HCT116 (cell line): ENCODE measurements around the gene CCDC92. TPM values are rescaled to one million over a fixed set of nuclear protein-coding genes. Genes with fewer than 3 reads are reported as not detected.

Experiments used
- ATAC-seq: fragments of 200-7000 bp; cut with Tn5 transposase; 2 replicates; pipeline ENCODE4 v1.9.1; 2020; ENCODE audit warnings: mild to moderate bottlenecking, moderate library complexity
- BruUV-seq: library from RNA; stranded (reverse); fragments of 400-500 nt; replicated peaks from 2 replicates; lab custom pipeline; 2021; lab: Mats Ljungman, UMichigan
- CTCF ChIA-PET: fragments of 300-600 bp; sonication (Branson Sonifier 250); formaldehyde crosslinking; loops from one replicate; lab custom pipeline; 2021; ENCODE audit warnings: antibody characterized with exemption; lab: Charles Lee
- POLR2A ChIA-PET: fragments of 300-600, 350-600 bp; sonication (Branson Sonifier 250); formaldehyde crosslinking; loops from one replicate; lab custom pipeline; 2021; ENCODE audit warnings: antibody characterized with exemption; lab: Charles Lee
- RAD21 ChIA-PET, 2 experiments: fragments of 300-600 bp; sonication (Branson Sonifier 250); formaldehyde crosslinking; loops; one replicate each; lab custom pipeline; 2023; ENCODE audit warnings: low total read pairs in 2 of 2; ENCODE audit not compliant: uncharacterized antibody in 2 of 2, unreplicated experiment in 2 of 2, low non-redundant PET in 1 of 2; lab: Charles Lee
- DNase-seq: peaks from one replicate; pipeline ENCODE4 v3.0.0-alpha.2; 2010; ENCODE audit warnings: low read depth, low spot score
- H2AFZ ChIP-seq: fragments of 200-600 bp; shearing (Covaris generic), sonication (generic); 2 replicates; pipeline ENCODE4 v1.6.1; 2017; ENCODE audit warnings: low read depth, mixed run types, mixed read lengths, antibody characterized with exemption, low read length; ENCODE audit not compliant: poor library complexity, severe bottlenecking
- H3K27ac ChIP-seq: 2 replicates; pipeline ENCODE4 v1.5.1; 2012; ENCODE audit warnings: low read depth, low read length
- H3K27me3 ChIP-seq: fragments of 200-600 bp; sonication (generic); 2 replicates; pipeline ENCODE4 v1.6.1; 2016; ENCODE audit warnings: mixed run types, low read length, mixed read lengths; ENCODE audit not compliant: insufficient read depth
- H3K36me3 ChIP-seq, 2 experiments: fragments of 200-500 bp in 1 of 2; fragments of 200-600 bp in 1 of 2; sonication (Bioruptor generic) in 1 of 2; sonication (generic) in 1 of 2; 2 replicates each; pipeline versions ENCODE4 v1.5.1 to v1.6.1; 2014 to 2016; ENCODE audit warnings: low read length in 2 of 2, inconsistent platforms in 1 of 2, mixed read lengths in 1 of 2, mixed run types in 1 of 2; ENCODE audit not compliant: insufficient read depth in 2 of 2, control insufficient read depth in 1 of 2
- H3K4me1 ChIP-seq, 2 experiments: fragments of 200-600 bp in 1 of 2; sonication (generic) in 1 of 2; 2 replicates each; pipeline versions ENCODE4 v1.5.1 to v1.6.1; 2012 to 2017; ENCODE audit warnings: low read length in 2 of 2, inconsistent platforms in 1 of 2, mild to moderate bottlenecking in 1 of 2, mixed read lengths in 1 of 2, mixed run types in 1 of 2, moderate library complexity in 1 of 2; ENCODE audit not compliant: insufficient read depth in 2 of 2, control insufficient read depth in 1 of 2
- H3K4me2 ChIP-seq: fragments of 200-600 bp; sonication (generic); 2 replicates; pipeline ENCODE4 v1.6.1; 2017; ENCODE audit warnings: mixed run types, low read length, mixed read lengths
- H3K4me3 ChIP-seq, 2 experiments: fragments of 200-600 bp in 1 of 2; sonication (generic) in 1 of 2; replicated peaks in 1 of 2; 2 replicates each; pipeline ENCODE4 v1.5.1; 2011 to 2016; ENCODE audit warnings: low read length in 2 of 2, control low read depth in 1 of 2, low read depth in 1 of 2, mild to moderate bottlenecking in 1 of 2, mixed read lengths in 1 of 2, mixed run types in 1 of 2
- H3K79me2 ChIP-seq: fragments of 200-600 bp; sonication (generic); 2 replicates; pipeline ENCODE4 v1.6.1; 2017; ENCODE audit warnings: mild to moderate bottlenecking, mixed run types, low read length, moderate library complexity, mixed read lengths; ENCODE audit not compliant: insufficient read depth
- H3K9ac ChIP-seq: fragments of 200-600 bp; sonication (generic); 2 replicates; pipeline ENCODE4 v1.6.1; 2016; ENCODE audit warnings: low read length, mixed read lengths
- H3K9me2 ChIP-seq: fragments of 200-600 bp; sonication (generic), shearing (Covaris generic); 2 replicates; pipeline ENCODE4 v1.6.1; 2017; ENCODE audit warnings: mixed run types, mild to moderate bottlenecking, moderate library complexity; ENCODE audit not compliant: insufficient read depth
- H3K9me3 ChIP-seq, 2 experiments: fragments of 200-500 bp in 1 of 2; fragments of 200-600 bp in 1 of 2; sonication (Bioruptor generic) in 1 of 2; sonication (generic) in 1 of 2; 2 replicates each; pipeline ENCODE4 v1.6.1; 2014 to 2017; ENCODE audit warnings: low read length in 2 of 2, mixed read lengths in 2 of 2, inconsistent platforms in 1 of 2, low read depth in 1 of 2, mild to moderate bottlenecking in 1 of 2, mixed run types in 1 of 2, moderate library complexity in 1 of 2; ENCODE audit not compliant: control insufficient read depth in 1 of 2, insufficient read depth in 1 of 2
- H4K20me1 ChIP-seq: fragments of 200-600 bp; sonication (generic), shearing (Covaris generic); 2 replicates; pipeline ENCODE4 v1.6.1; 2017; ENCODE audit warnings: mixed run types, mild to moderate bottlenecking, moderate library complexity; ENCODE audit not compliant: insufficient read depth
- EZH2phosphoT487 ChIP-seq: fragments of 200-600 bp; IDR thresholded peaks from 2 replicates; pipeline ENCODE4 v1.6.1; 2018; ENCODE audit warnings: antibody characterized with exemption, borderline replicate concordance
- SIN3A ChIP-seq: IDR thresholded peaks from 2 replicates; pipeline ENCODE4 v1.6.1; 2012; ENCODE audit warnings: low read depth
- intact Hi-C: fragments of 100-400 bp; cut with micrococcal nuclease; formaldehyde crosslinking; loops from 2 replicates; pipeline ENCODE4 v1.10.0; 2022
- total RNA-seq: library from RNA; stranded (reverse); gene quantifications from one replicate; pipeline ENCODE4 v1.2.1, GENCODE V29; 2021; ENCODE audit not compliant: unreplicated experiment
- TF ChIP-seq, protein P1 (sequence below): IDR thresholded peaks from 2 replicates; pipeline ENCODE4 v1.6.1; 2012
- TF ChIP-seq, protein P2 (sequence below): IDR thresholded peaks from 2 replicates; pipeline ENCODE4 v1.6.1; 2011; ENCODE audit warnings: mild to moderate bottlenecking, low read length, moderate library complexity; ENCODE audit not compliant: insufficient replicate concordance; ENCODE audit errors: extremely low read depth
- TF ChIP-seq, protein P3 (sequence below): IDR thresholded peaks from 2 replicates; pipeline ENCODE4 v1.6.1; 2012
- TF ChIP-seq, protein P4 (sequence below), 3 experiments: fragments of 200-600 bp in 1 of 3; sonication (generic) in 1 of 3; IDR thresholded peaks in 2 of 3; conservative IDR thresholded peaks in 1 of 3; 2 replicates each; pipeline ENCODE4 v1.5.1; 2012 to 2017; ENCODE audit warnings: low read depth in 2 of 3, low read length in 2 of 3, antibody characterized with exemption in 1 of 3, borderline replicate concordance in 1 of 3, control low read depth in 1 of 3, mild to moderate bottlenecking in 1 of 3, mixed read lengths in 1 of 3, mixed run types in 1 of 3, moderate library complexity in 1 of 3; ENCODE audit not compliant: insufficient read depth in 1 of 3
- TF ChIP-seq, protein P5 (sequence below): IDR thresholded peaks from 2 replicates; pipeline ENCODE4 v1.6.1; 2012; ENCODE audit warnings: low read depth

Gene CCDC92
- total RNA-seq, 1 experiment from 2014 or later, result 9.7 TPM

DNA sequence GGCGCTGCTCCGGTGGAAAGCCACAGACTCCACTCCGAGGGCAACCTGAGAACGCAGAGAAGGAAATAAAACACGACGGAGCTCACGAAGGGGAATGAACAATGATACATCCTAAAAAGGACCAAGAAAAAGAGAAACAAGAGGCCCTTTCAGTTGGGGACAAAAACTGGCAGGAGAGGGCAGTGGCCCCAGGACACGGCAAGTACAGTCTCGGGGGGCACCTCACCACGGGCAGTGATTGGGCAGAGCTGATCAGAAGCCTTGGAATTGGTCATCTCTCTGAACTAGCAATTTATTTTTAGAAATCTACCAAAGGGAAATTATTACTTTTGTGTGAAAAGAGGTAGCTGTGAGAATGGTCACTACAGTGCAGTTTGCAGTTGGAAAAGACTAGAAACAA lies 27.9 kb downstream of the CCDC92 start:
- H3K27me3 ChIP-seq, result no peaks in the 10 kb centered on the region
- ATAC-seq, result no peak
- ChIA-PET CTCF (no interaction called here), POLR2A (no interaction called here), RAD21 (no interaction called here)
- no peaks in the 10 kb centered on the region for H4K20me1 ChIP-seq
- H3K27ac ChIP-seq, result no peak overlapping the region
- DNase-seq, result no peak
- no peak overlapping the region for H3K4me2 ChIP-seq
- H3K4me3 ChIP-seq, result no peak overlapping the region
- H2AFZ ChIP-seq, result no peak overlapping the region
- H3K4me1 ChIP-seq, result peaks cover 0 to 5% of the 10 kb centered on the region in 2 experiments; a peak in 1 of 4 replicates
- TF ChIP-seq, protein P1, sequence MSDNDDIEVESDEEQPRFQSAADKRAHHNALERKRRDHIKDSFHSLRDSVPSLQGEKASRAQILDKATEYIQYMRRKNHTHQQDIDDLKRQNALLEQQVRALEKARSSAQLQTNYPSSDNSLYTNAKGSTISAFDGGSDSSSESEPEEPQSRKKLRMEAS, result no peak
- TF ChIP-seq, protein P2, sequence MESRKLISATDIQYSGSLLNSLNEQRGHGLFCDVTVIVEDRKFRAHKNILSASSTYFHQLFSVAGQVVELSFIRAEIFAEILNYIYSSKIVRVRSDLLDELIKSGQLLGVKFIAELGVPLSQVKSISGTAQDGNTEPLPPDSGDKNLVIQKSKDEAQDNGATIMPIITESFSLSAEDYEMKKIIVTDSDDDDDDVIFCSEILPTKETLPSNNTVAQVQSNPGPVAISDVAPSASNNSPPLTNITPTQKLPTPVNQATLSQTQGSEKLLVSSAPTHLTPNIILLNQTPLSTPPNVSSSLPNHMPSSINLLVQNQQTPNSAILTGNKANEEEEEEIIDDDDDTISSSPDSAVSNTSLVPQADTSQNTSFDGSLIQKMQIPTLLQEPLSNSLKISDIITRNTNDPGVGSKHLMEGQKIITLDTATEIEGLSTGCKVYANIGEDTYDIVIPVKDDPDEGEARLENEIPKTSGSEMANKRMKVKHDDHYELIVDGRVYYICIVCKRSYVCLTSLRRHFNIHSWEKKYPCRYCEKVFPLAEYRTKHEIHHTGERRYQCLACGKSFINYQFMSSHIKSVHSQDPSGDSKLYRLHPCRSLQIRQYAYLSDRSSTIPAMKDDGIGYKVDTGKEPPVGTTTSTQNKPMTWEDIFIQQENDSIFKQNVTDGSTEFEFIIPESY, result no peak
- TF ChIP-seq SIN3A, result no peak
- H3K9ac ChIP-seq, result no peak overlapping the region
- no peaks in the 10 kb centered on the region for H3K9me2 ChIP-seq
- intact Hi-C loops, result no loop called here
- no peaks in the 10 kb centered on the region for H3K79me2 ChIP-seq
- no peaks in the 10 kb centered on the region; a peak in 1 of 4 replicates for H3K9me3 ChIP-seq
- no peaks in the 10 kb centered on the region for H3K36me3 ChIP-seq
- no TSS peak for BruUV-seq

DNA sequence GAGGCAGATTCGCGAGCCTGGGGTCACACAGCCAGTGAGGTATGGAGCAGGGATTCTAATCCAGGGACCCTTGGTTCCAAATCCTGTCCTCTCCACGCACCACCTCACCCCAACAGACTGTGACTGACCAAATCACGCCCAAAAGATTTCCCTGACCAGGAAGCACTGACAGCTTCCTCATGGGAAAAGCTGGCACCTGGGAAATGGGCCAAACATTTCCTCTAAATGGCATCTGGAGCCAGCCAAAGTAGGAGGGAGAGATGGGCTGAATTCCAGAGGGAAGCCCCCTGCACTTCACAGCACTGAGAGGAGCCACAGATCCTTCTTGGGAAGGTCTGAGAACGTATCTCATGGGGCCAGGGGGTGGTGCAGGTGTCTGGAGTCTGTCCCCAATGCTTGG lies 28.8 kb downstream of the CCDC92 start:
- intact Hi-C loops, result no loop called here
- ChIA-PET POLR2A (no interaction called here), RAD21 (no interaction called here), CTCF (no interaction called here)
- Histone ChIP-seq H3K4me3 (no peak overlapping the region), H3K27ac (no peak overlapping the region), H3K9me2 (no peaks in the 10 kb centered on the region), H3K4me1 (peaks cover 0 to 5% of the 10 kb centered on the region in 2 experiments; a peak in 1 of 4 replicates), H3K79me2 (no peaks in the 10 kb centered on the region), H3K9ac (no peak overlapping the region), H3K4me2 (no peak overlapping the region), H2AFZ (no peak overlapping the region), H3K9me3 (no peaks in the 10 kb centered on the region; a peak in 1 of 4 replicates), H3K27me3 (no peaks in the 10 kb centered on the region), H4K20me1 (no peaks in the 10 kb centered on the region), H3K36me3 (no peaks in the 10 kb centered on the region)
- DNase-seq, result no peak
- no peak for ATAC-seq
- BruUV-seq, result no TSS peak
- TF ChIP-seq, protein P3, sequence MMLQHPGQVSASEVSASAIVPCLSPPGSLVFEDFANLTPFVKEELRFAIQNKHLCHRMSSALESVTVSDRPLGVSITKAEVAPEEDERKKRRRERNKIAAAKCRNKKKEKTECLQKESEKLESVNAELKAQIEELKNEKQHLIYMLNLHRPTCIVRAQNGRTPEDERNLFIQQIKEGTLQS, result no peak
- TF ChIP-seq, protein P4, sequence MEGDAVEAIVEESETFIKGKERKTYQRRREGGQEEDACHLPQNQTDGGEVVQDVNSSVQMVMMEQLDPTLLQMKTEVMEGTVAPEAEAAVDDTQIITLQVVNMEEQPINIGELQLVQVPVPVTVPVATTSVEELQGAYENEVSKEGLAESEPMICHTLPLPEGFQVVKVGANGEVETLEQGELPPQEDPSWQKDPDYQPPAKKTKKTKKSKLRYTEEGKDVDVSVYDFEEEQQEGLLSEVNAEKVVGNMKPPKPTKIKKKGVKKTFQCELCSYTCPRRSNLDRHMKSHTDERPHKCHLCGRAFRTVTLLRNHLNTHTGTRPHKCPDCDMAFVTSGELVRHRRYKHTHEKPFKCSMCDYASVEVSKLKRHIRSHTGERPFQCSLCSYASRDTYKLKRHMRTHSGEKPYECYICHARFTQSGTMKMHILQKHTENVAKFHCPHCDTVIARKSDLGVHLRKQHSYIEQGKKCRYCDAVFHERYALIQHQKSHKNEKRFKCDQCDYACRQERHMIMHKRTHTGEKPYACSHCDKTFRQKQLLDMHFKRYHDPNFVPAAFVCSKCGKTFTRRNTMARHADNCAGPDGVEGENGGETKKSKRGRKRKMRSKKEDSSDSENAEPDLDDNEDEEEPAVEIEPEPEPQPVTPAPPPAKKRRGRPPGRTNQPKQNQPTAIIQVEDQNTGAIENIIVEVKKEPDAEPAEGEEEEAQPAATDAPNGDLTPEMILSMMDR (IDR thresholded peaks at IDR 0.05 in 2 of 3, conservative IDR thresholded peaks at IDR 0.05 in 1 of 3; ENCODE audit: borderline replicate concordance in 1 of 3, insufficient read depth in 1 of 3, low read depth in 2 of 3, low read length in 2 of 3), result no peak
- TF ChIP-seq, protein P5, sequence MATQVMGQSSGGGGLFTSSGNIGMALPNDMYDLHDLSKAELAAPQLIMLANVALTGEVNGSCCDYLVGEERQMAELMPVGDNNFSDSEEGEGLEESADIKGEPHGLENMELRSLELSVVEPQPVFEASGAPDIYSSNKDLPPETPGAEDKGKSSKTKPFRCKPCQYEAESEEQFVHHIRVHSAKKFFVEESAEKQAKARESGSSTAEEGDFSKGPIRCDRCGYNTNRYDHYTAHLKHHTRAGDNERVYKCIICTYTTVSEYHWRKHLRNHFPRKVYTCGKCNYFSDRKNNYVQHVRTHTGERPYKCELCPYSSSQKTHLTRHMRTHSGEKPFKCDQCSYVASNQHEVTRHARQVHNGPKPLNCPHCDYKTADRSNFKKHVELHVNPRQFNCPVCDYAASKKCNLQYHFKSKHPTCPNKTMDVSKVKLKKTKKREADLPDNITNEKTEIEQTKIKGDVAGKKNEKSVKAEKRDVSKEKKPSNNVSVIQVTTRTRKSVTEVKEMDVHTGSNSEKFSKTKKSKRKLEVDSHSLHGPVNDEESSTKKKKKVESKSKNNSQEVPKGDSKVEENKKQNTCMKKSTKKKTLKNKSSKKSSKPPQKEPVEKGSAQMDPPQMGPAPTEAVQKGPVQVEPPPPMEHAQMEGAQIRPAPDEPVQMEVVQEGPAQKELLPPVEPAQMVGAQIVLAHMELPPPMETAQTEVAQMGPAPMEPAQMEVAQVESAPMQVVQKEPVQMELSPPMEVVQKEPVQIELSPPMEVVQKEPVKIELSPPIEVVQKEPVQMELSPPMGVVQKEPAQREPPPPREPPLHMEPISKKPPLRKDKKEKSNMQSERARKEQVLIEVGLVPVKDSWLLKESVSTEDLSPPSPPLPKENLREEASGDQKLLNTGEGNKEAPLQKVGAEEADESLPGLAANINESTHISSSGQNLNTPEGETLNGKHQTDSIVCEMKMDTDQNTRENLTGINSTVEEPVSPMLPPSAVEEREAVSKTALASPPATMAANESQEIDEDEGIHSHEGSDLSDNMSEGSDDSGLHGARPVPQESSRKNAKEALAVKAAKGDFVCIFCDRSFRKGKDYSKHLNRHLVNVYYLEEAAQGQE, result no peak
- no peak for TF ChIP-seq EZH2phosphoT487
- TF ChIP-seq, protein P1, result no peak
